HepG2 (cell line): ENCODE results near the gene DGKG. TPM values are rescaled to one million over a fixed set of nuclear protein-coding genes. Genes with fewer than 3 reads are reported as not detected.
A peak's percentile ranks its signal among the peaks of the same experiment; 100 is the strongest.

ENCODE experiments used
- ASH2L ChIP-seq: fragments of 300-600, 200-600 bp; sonication (generic); IDR thresholded peaks from 2 replicates; pipeline ENCODE4 v1.7.0; 2017; ENCODE audit warnings: low read depth, mild to moderate bottlenecking, moderate library complexity, mixed read lengths, low read length; ENCODE audit not compliant: insufficient read length
- HNRNPL ChIP-seq: fragments of 200-400 bp; formaldehyde crosslinking; IDR thresholded peaks from 2 replicates; pipeline ENCODE4 v1.6.1; 2017; ENCODE audit warnings: mild to moderate bottlenecking, low read depth, low read length
- IRF1 ChIP-seq: sonication (generic); formaldehyde crosslinking; IDR thresholded peaks from 2 replicates; pipeline ENCODE4 v1.4.0; 2020; ENCODE audit warnings: low read depth, mild to moderate bottlenecking, missing genetic modification reagents
- MAX ChIP-seq: IDR thresholded peaks from 2 replicates; pipeline ENCODE4 v1.6.1; 2012; ENCODE audit warnings: inconsistent platforms
- PHF20 ChIP-seq: sonication (generic); formaldehyde crosslinking; IDR thresholded peaks from 2 replicates; pipeline ENCODE4 v1.5.0; 2020; ENCODE audit warnings: mild to moderate bottlenecking, missing genetic modification reagents
- POLR2AphosphoS5 ChIP-seq: IDR thresholded peaks from 2 replicates; pipeline ENCODE4 v1.6.1; 2012; ENCODE audit warnings: low read depth, low read length
- RBAK ChIP-seq: sonication (generic); formaldehyde crosslinking; IDR thresholded peaks from 2 replicates; pipeline ENCODE4 v1.5.1; 2020; ENCODE audit warnings: mild to moderate bottlenecking, missing genetic modification reagents
- RFXANK ChIP-seq: IDR thresholded peaks from 2 replicates; pipeline ENCODE4 v1.6.1; 2016
- SIN3A ChIP-seq: IDR thresholded peaks from 2 replicates; pipeline ENCODE4 v1.6.1; 2011; ENCODE audit warnings: low read depth, mild to moderate bottlenecking, control low read depth, low read length, borderline replicate concordance
- SMC3 ChIP-seq: IDR thresholded peaks from 2 replicates; pipeline ENCODE4 v1.6.1; 2011; ENCODE audit warnings: low read length, improper control_type of control experiment
- SNRNP70 ChIP-seq: fragments of 200-400 bp; formaldehyde crosslinking; IDR thresholded peaks from 2 replicates; pipeline ENCODE4 v1.6.1; 2017; ENCODE audit warnings: mild to moderate bottlenecking, low read depth, low read length, moderate library complexity
- SOX6 ChIP-seq, 2 experiments: fragments of 450-650 bp in 1 of 2; sonication (generic) in 1 of 2; formaldehyde crosslinking in 1 of 2; IDR thresholded peaks; 2 replicates each; pipeline versions ENCODE4 v1.4.0 to v1.6.1; 2017 to 2020; ENCODE audit warnings: antibody characterized with exemption in 1 of 2, mild to moderate bottlenecking in 1 of 2, missing genetic modification reagents in 1 of 2
- TCF7 ChIP-seq: sonication (generic); IDR thresholded peaks from 2 replicates; pipeline ENCODE4 v1.6.1; 2016; ENCODE audit warnings: antibody characterized with exemption, low read depth
- USF2 ChIP-seq, 2 experiments: sonication (generic) in 1 of 2; formaldehyde crosslinking in 1 of 2; IDR thresholded peaks; 2 replicates each; pipeline versions ENCODE4 v1.5.1 to v1.6.1; 2011 to 2020; ENCODE audit warnings: borderline replicate concordance in 1 of 2, low read depth in 1 of 2, low read length in 1 of 2, mild to moderate bottlenecking in 1 of 2, missing genetic modification reagents in 1 of 2, moderate library complexity in 1 of 2
- ZKSCAN1 ChIP-seq: fragments of 150-350 bp; IDR thresholded peaks from 2 replicates; pipeline ENCODE4 v1.6.1; 2014; ENCODE audit warnings: low read length
- ZNF224 ChIP-seq: sonication (generic); formaldehyde crosslinking; IDR thresholded peaks from 2 replicates; pipeline ENCODE4 v1.5.0; 2020; ENCODE audit warnings: mild to moderate bottlenecking, missing genetic modification reagents
- ZNF225 ChIP-seq: sonication (generic); formaldehyde crosslinking; IDR thresholded peaks from 2 replicates; pipeline ENCODE4 v1.4.0; 2020; ENCODE audit warnings: mild to moderate bottlenecking, missing genetic modification reagents
- ZNF263 ChIP-seq: sonication (generic); formaldehyde crosslinking; IDR thresholded peaks from 2 replicates; pipeline ENCODE4 v1.4.0; 2020; ENCODE audit warnings: missing genetic modification reagents
- ZNF280B ChIP-seq: sonication (generic); formaldehyde crosslinking; IDR thresholded peaks from 2 replicates; pipeline ENCODE4 v1.5.0; 2020; ENCODE audit warnings: missing genetic modification reagents, mild to moderate bottlenecking, borderline replicate concordance
- ZNF879 ChIP-seq: sonication (generic); formaldehyde crosslinking; IDR thresholded peaks from 2 replicates; pipeline ENCODE4 v1.8.1; 2023; ENCODE audit warnings: missing genetic modification reagents
- polyA plus RNA-seq, 8 experiments: library from polyadenylated mRNA; depleted of rRNA in 3 of 8; stranded (reverse) in 7 of 8; unstranded in 1 of 8; fragments of >200 nt; fragmentation: Illumina TruSeq in 4 of 8; extraction: Trizol in 4 of 8; gene quantifications; 2 replicates each; pipeline versions ENCODE4 v1.2.1 to v1.2.3, GENCODE V29; 2011 to 2016; ENCODE audit warnings: low read depth in 4 of 8, missing spikeins in 1 of 8, mixed read lengths in 1 of 8; ENCODE audit not compliant: insufficient read depth in 1 of 8
- total RNA-seq, 5 experiments: library from RNA; depleted of rRNA; stranded (reverse); fragments of >200 nt; fragmentation: Illumina TruSeq; extraction: Trizol; gene quantifications; 2 replicates each; pipeline ENCODE4 v1.2.3, GENCODE V29; 2016; ENCODE audit warnings: low read depth in 1 of 5

Gene DGKG
- total and polyA plus RNA-seq, 2 of the 13 experiments (the other 11 are each of a cell fraction or from before 2014, with no cell fraction given): 3.8 to 6.2 TPM

GRCh38 chr3:186097663-186098451, 264.2 kb downstream of the DGKG start (continued):
- TF ChIP-seq IRF1 (CRISPR knock-in tag) (no peak), MAX (peak; percentile 72), ZNF225 (CRISPR knock-in tag) (no peak), RBAK (no peak), TCF7 (peak; percentile 27; the same call in 1 of the 2 replicates), SNRNP70 (no peak), POLR2AphosphoS5 (peak; percentile 64), SIN3A (peak; percentile 80; the same call in 1 of the 2 replicates), ZNF224 (CRISPR knock-in tag) (peak; percentile 86; the same call in 1 of the 2 replicates), PHF20 (CRISPR knock-in tag) (no peak), HNRNPL (no peak), ASH2L (peak; percentile 62), ZKSCAN1 (no peak), ZNF263 (CRISPR knock-in tag) (no peak), ZNF280B (CRISPR knock-in tag) (no peak), USF2 (IDR thresholded peaks at IDR 0.05; ENCODE audit: low read depth, low read length) (no peak), USF2 (CRISPR knock-in tag; IDR thresholded peaks at IDR 0.05; ENCODE audit: borderline replicate concordance) (no peak), SOX6 (IDR thresholded peaks at IDR 0.05) (no peak), SOX6 (CRISPR knock-in tag; IDR thresholded peaks at IDR 0.05) (peak; percentile 99), RFXANK (CRISPR knock-in tag) (no peak; the same call in 1 of the 2 replicates), SMC3 (peak; percentile 19; the same call in 1 of the 2 replicates), ZNF879 (no peak)
